CD8-positive, alpha-beta memory T cell (primary cell): ENCODE results near the gene LHFPL6. TPM values are rescaled to one million over a fixed set of nuclear protein-coding genes. Genes with fewer than 3 reads are reported as not detected.

Source experiments
- CTCF ChIA-PET: fragments of 350-600 bp; sonication (Branson Sonifier 250); formaldehyde crosslinking; loops from one replicate; lab custom pipeline; 2021; ENCODE audit warnings: antibody characterized with exemption; lab: Charles Lee
- POLR2A ChIA-PET: fragments of 350-600 bp; sonication (Branson Sonifier 250); formaldehyde crosslinking; loops from one replicate; lab custom pipeline; 2021; ENCODE audit warnings: antibody characterized with exemption; lab: Charles Lee
- DNase-seq, 5 donors: peaks; one replicate each; pipeline versions ENCODE4 v3.0.0 to v3.0.0-alpha.2; 2020 to 2022; ENCODE audit warnings: mixed read lengths in 1 of 5
- H3K27ac ChIP-seq: one replicate; pipeline ENCODE4 v1.7.0; 2013; ENCODE audit warnings: low read depth, mild to moderate bottlenecking, low read length, moderate library complexity
- H3K27me3 ChIP-seq: 2 replicates; pipeline ENCODE4 v1.7.0; 2013; ENCODE audit warnings: low read length, mild to moderate bottlenecking; ENCODE audit not compliant: insufficient read depth, poor library complexity, severe bottlenecking
- H3K36me3 ChIP-seq: 2 replicates; pipeline ENCODE4 v1.7.0; 2013; ENCODE audit warnings: mild to moderate bottlenecking, low read length, moderate library complexity; ENCODE audit not compliant: insufficient read depth
- H3K4me1 ChIP-seq: 2 replicates; pipeline ENCODE4 v1.7.0; 2013; ENCODE audit warnings: mild to moderate bottlenecking, low read length, moderate library complexity; ENCODE audit not compliant: insufficient read depth
- H3K4me3 ChIP-seq: 2 replicates; pipeline ENCODE4 v1.7.0; 2013; ENCODE audit warnings: mild to moderate bottlenecking, low read length
- H3K9me3 ChIP-seq: 2 replicates; pipeline ENCODE4 v1.7.0; 2013; ENCODE audit warnings: mild to moderate bottlenecking, low read length
- H3K27ac Mint-ChIP-seq, 8 donors: one replicate each; pipeline ENCODE4 v1.8.0; 2020 to 2021; ENCODE audit warnings: mixed read lengths in 8 of 8, mild to moderate bottlenecking in 6 of 8, inconsistent platforms in 3 of 8, moderate library complexity in 3 of 8
- H3K27me3 Mint-ChIP-seq, 2 donors: one replicate each; pipeline ENCODE4 v1.8.0; 2020 to 2021; ENCODE audit warnings: mixed read lengths in 2 of 2, mild to moderate bottlenecking in 1 of 2, moderate library complexity in 1 of 2
- H3K36me3 Mint-ChIP-seq, 3 donors: one replicate each; pipeline ENCODE4 v1.8.0; 2020 to 2021; ENCODE audit warnings: mixed read lengths in 3 of 3, inconsistent platforms in 1 of 3, mild to moderate bottlenecking in 1 of 3
- H3K4me1 Mint-ChIP-seq, 3 donors: one replicate each; pipeline ENCODE4 v1.8.0; 2020 to 2021; ENCODE audit warnings: mixed read lengths in 3 of 3, inconsistent platforms in 1 of 3, mild to moderate bottlenecking in 1 of 3
- H3K4me3 Mint-ChIP-seq, 7 donors: one replicate each; pipeline ENCODE4 v1.8.0; 2020 to 2021; ENCODE audit warnings: mixed read lengths in 7 of 7, mild to moderate bottlenecking in 6 of 7, moderate library complexity in 4 of 7, inconsistent platforms in 2 of 7
- H3K9me3 Mint-ChIP-seq, 5 donors: one replicate each; pipeline ENCODE4 v1.8.0; 2020 to 2022; ENCODE audit warnings: mixed read lengths in 5 of 5, mild to moderate bottlenecking in 3 of 5, moderate library complexity in 2 of 5, inconsistent platforms in 1 of 5
- polyA plus RNA-seq: library from polyadenylated mRNA; unstranded; fragments of 300-500 nt; fragmentation: Illumina TruSeq; gene quantifications from one replicate; pipeline ENCODE4 v1.2.3, GENCODE V29; 2021
- total RNA-seq, 2 experiments: library from RNA; stranded (reverse); gene quantifications; one replicate each; pipeline ENCODE4 v1.2.3, GENCODE V29; 2021

Gene LHFPL6
- total and polyA plus RNA-seq, 3 experiments from 2014 or later: 5.9 to 6.4 TPM; not detected in 1

DNA sequence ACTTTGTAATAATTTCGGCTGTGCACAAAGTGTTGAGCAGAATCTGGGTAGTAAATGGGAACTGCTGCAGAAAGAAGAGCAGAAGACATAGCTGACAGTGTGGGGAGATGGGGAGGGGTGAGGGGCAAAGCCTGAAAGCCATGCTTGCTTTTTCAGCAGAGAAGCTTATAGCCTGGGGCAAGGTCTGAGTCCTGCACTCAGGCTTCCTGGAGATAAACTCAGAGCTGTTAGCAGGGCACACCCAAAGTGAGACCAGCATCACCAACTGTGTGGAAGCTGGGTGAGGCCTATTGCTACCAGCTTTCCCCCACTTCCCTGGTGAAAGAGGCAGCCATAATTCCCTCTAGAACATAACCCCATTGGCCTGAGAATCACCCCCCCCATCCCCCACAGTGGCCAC lies 15.6 kb upstream of the LHFPL6 start:
- no peaks in the 10 kb centered on the region for H3K27me3 ChIP-seq
- no peak overlapping the region for H3K27ac Mint-ChIP-seq
- no peaks in the 10 kb centered on the region for H3K36me3 ChIP-seq
- H3K36me3 Mint-ChIP-seq: no peaks in the 10 kb centered on the region
- POLR2A ChIA-PET: no interaction called here
- H3K4me1 Mint-ChIP-seq: no peaks in the 10 kb centered on the region
- no peaks in the 10 kb centered on the region for H3K9me3 ChIP-seq
- DNase-seq: no peak
- H3K9me3 Mint-ChIP-seq: no peaks in the 10 kb centered on the region
- no peak overlapping the region for H3K4me3 Mint-ChIP-seq
- H3K27me3 Mint-ChIP-seq: peaks cover 4 to 28% of the 10 kb centered on the region in 2 donors
- no peak overlapping the region for H3K27ac ChIP-seq
- H3K4me3 ChIP-seq: no peak overlapping the region
- no peaks in the 10 kb centered on the region for H3K4me1 ChIP-seq
- CTCF ChIA-PET: interaction anchor here (0.6 to 0.7 kb wide), 2 partner anchors 567 to 1468 kb away, joined by 3 read pairs; no protein-coding TSS in a partner anchor

- POLR2A ChIA-PET: no interaction called here
- no peaks in the 10 kb centered on the region for H3K36me3 ChIP-seq
- H3K9me3 ChIP-seq: no peaks in the 10 kb centered on the region
Measured at GRCh38 chr13:39616087-39616694, 13.2 kb upstream of the LHFPL6 start.

GRCh38 chr13:39612023-39612637 lies 9.1 kb upstream of the LHFPL6 start:
- H3K4me3 ChIP-seq: no peak overlapping the region
- Mint-ChIP-seq H3K27ac (peak overlapping the region in 1 of 8 donors; percentile 75), H3K4me1 (no peaks in the 10 kb centered on the region), H3K4me3 (no peak overlapping the region), H3K36me3 (no peaks in the 10 kb centered on the region), H3K9me3 (no peaks in the 10 kb centered on the region), H3K27me3 (peaks cover 5 to 20% of the 10 kb centered on the region in 2 donors)
- H3K4me1 ChIP-seq: no peaks in the 10 kb centered on the region
- no peaks in the 10 kb centered on the region for H3K9me3 ChIP-seq
- H3K36me3 ChIP-seq: no peaks in the 10 kb centered on the region
- ChIA-PET POLR2A (no interaction called here), CTCF (interaction anchor here (0.8 to 2.3 kb wide), 11 partner anchors 9 to 643 kb away, joined by 3 to 7 read pairs (median 4); partner anchors contain the start of genes LHFPL6, NHLRC3 and PROSER1)
- H3K27me3 ChIP-seq: no peaks in the 10 kb centered on the region
- no peak overlapping the region for H3K27ac ChIP-seq
- DNase-seq: peak; percentile 24 to 64 (median 36)

More at GRCh38 chr13:39616087-39616694, 13.2 kb upstream of the LHFPL6 start:
- Histone ChIP-seq H3K4me3 (no peak overlapping the region), H3K4me1 (no peaks in the 10 kb centered on the region), H3K27me3 (no peaks in the 10 kb centered on the region), H3K27ac (no peak overlapping the region)
- peak in 3 of 5 donors; percentile 27 to 56 (median 33) for DNase-seq
- H3K27me3 Mint-ChIP-seq: peaks cover 5 to 32% of the 10 kb centered on the region in 2 donors
- no peaks in the 10 kb centered on the region for H3K4me1 Mint-ChIP-seq
- H3K36me3 Mint-ChIP-seq: no peaks in the 10 kb centered on the region
- CTCF ChIA-PET: interaction anchor here (0.6 to 1.3 kb wide), 10 partner anchors 9 to 565 kb away, joined by 3 to 6 read pairs (median 4); partner anchors contain the start of genes COG6 and LHFPL6
- no peak overlapping the region for H3K27ac Mint-ChIP-seq
- no peak overlapping the region for H3K4me3 Mint-ChIP-seq
- no peaks in the 10 kb centered on the region for H3K9me3 Mint-ChIP-seq

- H3K27me3 Mint-ChIP-seq: peaks cover 11 to 42% of the 10 kb centered on the region in 2 donors
- no peaks in the 10 kb centered on the region for H3K9me3 Mint-ChIP-seq
- ChIA-PET CTCF (interaction anchor here (1.2 kb wide), 1 partner anchor 8 kb away, joined by 4 read pairs; no protein-coding TSS in a partner anchor), POLR2A (no interaction called here)
- peaks cover 4% of the 10 kb centered on the region for H3K27me3 ChIP-seq
- no peak for DNase-seq
- no peaks in the 10 kb centered on the region for H3K36me3 ChIP-seq
- H3K27ac Mint-ChIP-seq: no peak overlapping the region
- no peak overlapping the region for H3K4me3 Mint-ChIP-seq
- H3K9me3 ChIP-seq: no peaks in the 10 kb centered on the region
- peaks cover 4 to 8% (median 6%) of the 10 kb centered on the region in 3 donors for H3K4me1 Mint-ChIP-seq
- H3K4me3 ChIP-seq: no peak overlapping the region
- H3K4me1 ChIP-seq: no peaks in the 10 kb centered on the region
- no peaks in the 10 kb centered on the region for H3K36me3 Mint-ChIP-seq
- H3K27ac ChIP-seq: no peak overlapping the region
Measured at GRCh38 chr13:39607876-39608275, 4.9 kb upstream of the LHFPL6 start.

DNA sequence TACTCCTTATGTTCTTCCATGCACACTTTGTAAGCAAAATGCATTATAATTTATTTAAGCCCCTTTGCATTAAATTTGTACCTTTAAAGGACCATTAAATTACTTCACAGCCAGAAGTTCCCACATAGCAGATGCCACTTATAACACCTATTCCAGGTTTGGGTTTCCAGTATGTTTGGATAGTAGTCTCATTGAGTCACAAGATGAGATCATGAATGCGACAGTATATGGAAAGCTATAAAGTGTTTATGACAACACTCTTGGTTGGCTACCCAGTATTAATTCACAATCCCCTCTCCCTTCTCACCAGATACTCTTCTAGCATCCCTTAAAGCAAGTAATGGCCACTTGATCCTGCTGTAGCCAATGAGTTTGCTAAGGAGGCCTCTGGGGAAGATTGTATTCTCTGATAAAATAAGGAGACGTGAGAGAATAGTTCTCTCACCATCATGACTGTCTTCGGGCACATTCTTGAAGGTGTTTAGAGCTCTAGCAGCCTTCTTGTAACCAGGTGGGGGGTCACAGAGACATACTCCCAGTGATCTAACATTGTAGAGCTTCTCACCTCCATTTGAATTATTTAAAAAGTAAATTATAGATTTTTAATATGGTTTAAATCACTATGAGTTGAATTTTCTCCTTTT lies 2.8 kb upstream of the LHFPL6 start:
- Mint-ChIP-seq H3K27me3 (peaks cover 18 to 53% of the 10 kb centered on the region in 2 donors), H3K4me3 (no peak overlapping the region), H3K27ac (no peak overlapping the region), H3K4me1 (peaks cover 12 to 16% (median 14%) of the 10 kb centered on the region in 3 donors), H3K36me3 (no peaks in the 10 kb centered on the region), H3K9me3 (no peaks in the 10 kb centered on the region)
- DNase-seq: no peak
- Histone ChIP-seq H3K4me1 (peaks cover 7% of the 10 kb centered on the region), H3K9me3 (no peaks in the 10 kb centered on the region), H3K36me3 (no peaks in the 10 kb centered on the region), H3K27me3 (peaks cover 17% of the 10 kb centered on the region), H3K27ac (no peak overlapping the region), H3K4me3 (no peak overlapping the region)
- ChIA-PET CTCF (no interaction called here), POLR2A (no interaction called here)

- no peak for DNase-seq
- POLR2A ChIA-PET: no interaction called here
- H3K4me3 Mint-ChIP-seq: no peak overlapping the region
- H3K27ac ChIP-seq: no peak overlapping the region
- no peaks in the 10 kb centered on the region for H3K36me3 ChIP-seq
- H3K9me3 Mint-ChIP-seq: no peaks in the 10 kb centered on the region
- no peaks in the 10 kb centered on the region for H3K9me3 ChIP-seq
- CTCF ChIA-PET: interaction anchor here (1.0 kb wide), 1 partner anchor 19 kb away, joined by 3 read pairs; no protein-coding TSS in a partner anchor
- H3K4me1 Mint-ChIP-seq: peaks cover 12 to 16% (median 14%) of the 10 kb centered on the region in 3 donors
- peaks cover 24 to 64% of the 10 kb centered on the region in 2 donors for H3K27me3 Mint-ChIP-seq
- H3K27ac Mint-ChIP-seq: no peak overlapping the region
- peaks cover 7% of the 10 kb centered on the region for H3K4me1 ChIP-seq
- no peaks in the 10 kb centered on the region for H3K36me3 Mint-ChIP-seq
- no peak overlapping the region for H3K4me3 ChIP-seq
- peaks cover 17% of the 10 kb centered on the region for H3K27me3 ChIP-seq
Measured at GRCh38 chr13:39604756-39605155, 1.8 kb upstream of the LHFPL6 start.

GRCh38 chr13:39603424-39603947 lies 493 bp upstream of the LHFPL6 start:
- no peaks in the 10 kb centered on the region for H3K36me3 Mint-ChIP-seq
- POLR2A ChIA-PET: no interaction called here
- DNase-seq: no peak
- peak overlapping the region; percentile 53 to 73 (median 72) for H3K4me3 Mint-ChIP-seq
- Histone ChIP-seq H3K4me3 (no peak overlapping the region), H3K27me3 (peaks cover 17% of the 10 kb centered on the region), H3K9me3 (no peaks in the 10 kb centered on the region), H3K27ac (no peak overlapping the region), H3K4me1 (peaks cover 7% of the 10 kb centered on the region), H3K36me3 (no peaks in the 10 kb centered on the region)
- H3K27me3 Mint-ChIP-seq: peaks cover 22 to 66% of the 10 kb centered on the region in 2 donors
- no peaks in the 10 kb centered on the region for H3K9me3 Mint-ChIP-seq
- peaks cover 12 to 16% (median 14%) of the 10 kb centered on the region in 3 donors for H3K4me1 Mint-ChIP-seq
- H3K27ac Mint-ChIP-seq: no peak overlapping the region
- CTCF ChIA-PET: interaction anchor here (1.0 to 2.0 kb wide), 3 partner anchors 8 to 20 kb away, joined by 3 to 7 read pairs (median 6); no protein-coding TSS in a partner anchor
